ENCODE data around the gene NPPC. TPM values are rescaled to one million over a fixed set of nuclear protein-coding genes. Genes with fewer than 3 reads are reported as not detected.
"Not testable (repeated sequence)": the region's sequence is repeated elsewhere in the genome, so short reads cannot be mapped to it uniquely, and the experiment has no call there.

The NPPC gene
- total RNA-seq, 1 donor from 2014 or later, result 2.1 TPM

GRCh38 chr2:231919341-231920035, 6.7 kb downstream of the NPPC start:
- no peak for ATAC-seq

GRCh38 chr2:231918501-231919330, 7.5 kb downstream of the NPPC start:
- ATAC-seq, result no peak

- ATAC-seq, result peak; percentile 17
Observed at GRCh38 chr2:231917280-231918066, 8.7 kb downstream of the NPPC start.

GRCh38 chr2:231914077-231914690, 12.0 kb downstream of the NPPC start:
- no peak for ATAC-seq

DNA sequence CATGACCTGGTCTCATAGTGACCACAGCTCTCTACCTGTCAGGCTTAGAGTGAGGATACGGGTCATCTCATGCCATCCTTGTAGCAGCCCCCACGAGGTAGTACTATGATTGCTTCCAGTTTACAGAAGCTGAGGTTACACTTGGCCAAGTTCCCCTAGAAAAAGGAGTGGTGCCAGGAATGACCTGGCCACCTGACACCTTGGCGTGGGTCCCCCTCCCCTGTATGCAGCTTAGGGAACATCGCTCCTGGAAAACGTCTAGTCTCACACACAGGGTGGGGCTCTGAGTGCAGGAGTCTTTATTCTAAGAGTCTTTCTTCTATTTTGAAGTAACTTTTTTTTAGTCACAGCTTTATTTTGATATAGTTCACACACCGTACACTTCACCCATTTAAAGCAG, 14.8 kb downstream of the NPPC start:
- no peak for ATAC-seq

DNA sequence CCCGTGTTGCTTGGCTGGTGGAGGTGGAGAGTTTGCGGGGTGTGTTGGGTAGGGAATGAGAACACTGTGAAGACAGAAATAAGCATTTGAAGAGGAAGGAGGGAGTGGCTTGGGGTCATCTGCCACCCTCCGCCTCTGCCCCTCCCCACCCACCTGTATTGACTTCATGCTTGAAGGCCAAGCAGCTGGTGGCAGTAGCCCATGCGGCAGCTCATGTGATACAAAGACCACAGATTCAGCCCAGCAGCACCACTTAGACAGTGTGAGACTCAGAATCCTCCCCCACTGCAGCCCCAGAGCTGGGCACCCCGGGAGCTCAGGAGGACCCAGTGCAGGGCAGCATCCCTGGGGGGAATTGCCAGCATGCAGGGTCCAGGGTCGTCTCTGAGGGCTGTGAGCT, 15.4 kb downstream of the NPPC start:
- no peak for ATAC-seq

- not testable (repeated sequence) for ATAC-seq
Observed at GRCh38 chr2:231910161-231910560, 16.0 kb downstream of the NPPC start.

DNA sequence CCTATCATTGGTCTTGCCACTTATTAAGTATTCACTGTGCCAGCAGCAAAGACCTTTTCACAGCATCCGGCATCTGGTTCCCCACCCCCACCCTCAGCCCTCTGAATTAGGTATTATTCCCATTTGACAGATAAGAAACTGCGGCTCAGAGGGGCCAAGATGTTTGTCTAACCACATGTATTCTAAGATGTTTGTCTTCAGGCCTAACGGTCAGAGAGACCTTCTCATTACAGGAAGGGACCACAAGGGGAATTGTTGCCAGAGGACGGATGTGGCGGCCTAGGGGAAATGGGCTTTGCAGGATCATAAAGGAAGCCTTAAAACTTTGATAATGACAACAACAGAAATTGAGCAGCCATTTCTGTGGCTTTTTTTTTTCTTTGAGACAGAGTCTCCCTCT, 16.6 kb downstream of the NPPC start:
- no peak for ATAC-seq

DNA sequence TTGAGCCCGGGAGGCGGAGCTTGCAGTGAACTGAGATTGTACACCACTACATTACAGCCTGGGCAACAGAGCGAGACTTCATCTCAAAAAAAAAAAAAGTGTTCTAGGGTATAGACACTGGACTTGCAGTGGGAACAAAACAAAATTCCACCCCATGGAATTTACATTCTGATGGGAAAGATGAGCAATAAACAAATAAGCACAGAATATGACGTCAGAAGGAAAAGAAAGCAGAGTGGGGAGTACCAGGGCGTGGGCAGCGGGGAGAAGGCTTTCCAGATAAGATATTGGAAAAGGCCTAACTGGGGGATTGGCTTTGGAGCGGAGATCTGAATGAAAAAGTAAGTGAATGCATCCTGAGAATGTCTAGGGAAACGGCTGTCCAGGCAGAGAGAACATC, 17.6 kb downstream of the NPPC start:
- no peak for ATAC-seq

- no peak for ATAC-seq
Observed at GRCh38 chr2:231907765-231908164, 18.4 kb downstream of the NPPC start.

- ATAC-seq, result peak; percentile 27
Observed at GRCh38 chr2:231905026-231905425, 21.2 kb downstream of the NPPC start.

DNA sequence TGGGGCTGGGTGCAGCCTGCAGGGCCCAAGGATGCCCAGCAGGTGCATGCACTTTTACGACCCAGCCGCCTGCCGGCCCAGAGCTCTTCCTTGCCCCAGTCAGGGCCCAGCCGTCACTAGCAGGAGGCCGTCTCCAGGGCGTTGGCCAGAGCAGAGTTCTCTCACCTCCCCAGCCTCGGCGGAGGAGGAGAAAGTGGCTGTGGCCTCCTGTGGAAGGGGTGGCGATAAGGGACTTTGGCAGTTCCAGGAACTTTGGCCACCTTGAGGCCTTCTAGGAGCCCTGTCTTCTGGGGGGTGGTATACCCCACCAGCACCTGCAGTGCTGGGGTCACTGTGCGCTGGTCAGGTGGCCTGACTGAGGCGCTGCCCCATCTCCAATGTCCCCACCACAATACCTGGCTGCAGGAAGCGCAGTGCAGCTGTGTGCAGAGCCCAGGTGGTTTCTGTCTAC, 22.0 kb downstream of the NPPC start:
- ATAC-seq, result no peak

DNA sequence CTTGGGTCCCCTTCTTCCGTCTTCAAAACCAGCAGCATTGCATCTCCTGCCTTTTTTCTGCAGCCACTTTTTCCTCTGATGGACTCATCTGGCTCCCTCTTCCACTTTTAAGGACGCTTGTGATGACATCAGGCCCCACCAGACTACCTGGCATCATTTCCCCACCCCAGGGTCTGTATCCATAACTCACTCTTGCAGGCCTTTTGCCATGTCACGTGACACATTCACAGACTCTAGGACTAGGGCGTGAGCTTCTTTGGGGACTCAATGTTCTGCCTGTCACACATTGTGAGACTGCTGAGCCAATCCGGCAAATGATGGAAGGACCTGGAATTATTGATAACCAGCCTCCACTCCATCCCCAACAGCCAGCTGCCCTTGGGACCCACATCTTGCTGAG, 23.6 kb downstream of the NPPC start:
- no peak for ATAC-seq

GRCh38 chr2:231900972-231901371, 25.2 kb downstream of the NPPC start:
- ATAC-seq, result no peak

GRCh38 chr2:231900486-231900942, 25.7 kb downstream of the NPPC start:
- ATAC-seq, result peak; percentile 23

DNA sequence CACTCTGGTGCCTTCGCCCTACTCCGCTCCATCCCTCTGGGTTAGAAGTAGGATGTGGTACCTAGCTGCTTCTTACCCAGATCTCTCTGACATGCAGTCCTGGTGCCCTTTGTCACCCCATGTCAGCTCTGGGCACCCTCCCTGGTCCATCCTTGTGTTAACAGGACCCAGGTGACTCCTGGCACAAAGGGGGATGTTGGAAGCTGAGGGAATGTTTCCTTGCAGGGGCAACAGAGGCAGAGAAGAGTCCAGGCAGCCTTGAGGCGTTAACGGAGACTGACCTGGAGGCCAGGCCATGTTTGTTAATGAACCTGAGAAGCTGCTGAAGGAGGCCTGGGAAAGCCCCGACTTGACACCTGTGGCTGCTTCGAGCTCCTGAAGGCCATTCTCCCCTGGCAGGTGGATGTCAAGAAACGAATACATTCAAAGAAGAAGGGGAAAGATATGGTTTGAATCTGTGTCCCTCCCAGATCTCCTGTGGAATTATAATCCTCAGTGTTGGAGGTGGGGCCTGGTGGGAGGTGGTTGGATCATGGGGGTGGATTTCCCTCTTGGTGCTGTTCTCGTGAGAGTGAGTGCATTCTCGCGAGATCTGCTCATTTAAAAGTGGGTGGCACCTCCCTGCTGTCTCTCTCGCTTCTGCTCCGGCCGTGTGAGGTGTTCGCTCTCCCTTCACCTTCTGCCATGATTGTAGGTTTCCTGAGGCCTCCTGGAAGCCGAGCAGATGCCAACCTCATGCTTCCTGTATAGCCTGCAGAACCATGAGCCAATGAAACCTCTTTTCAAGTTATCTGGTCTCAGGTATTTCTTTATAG, 31.4 kb downstream of the NPPC start:
- ATAC-seq, result no peak

- no peak for ATAC-seq
Observed at GRCh38 chr2:231891514-231891905, 34.7 kb downstream of the NPPC start.

- peak; percentile 33 for ATAC-seq
Observed at GRCh38 chr2:231890896-231891513, 35.2 kb downstream of the NPPC start.

- ATAC-seq, result no peak
Observed at GRCh38 chr2:231887756-231888155, 38.4 kb downstream of the NPPC start.

DNA sequence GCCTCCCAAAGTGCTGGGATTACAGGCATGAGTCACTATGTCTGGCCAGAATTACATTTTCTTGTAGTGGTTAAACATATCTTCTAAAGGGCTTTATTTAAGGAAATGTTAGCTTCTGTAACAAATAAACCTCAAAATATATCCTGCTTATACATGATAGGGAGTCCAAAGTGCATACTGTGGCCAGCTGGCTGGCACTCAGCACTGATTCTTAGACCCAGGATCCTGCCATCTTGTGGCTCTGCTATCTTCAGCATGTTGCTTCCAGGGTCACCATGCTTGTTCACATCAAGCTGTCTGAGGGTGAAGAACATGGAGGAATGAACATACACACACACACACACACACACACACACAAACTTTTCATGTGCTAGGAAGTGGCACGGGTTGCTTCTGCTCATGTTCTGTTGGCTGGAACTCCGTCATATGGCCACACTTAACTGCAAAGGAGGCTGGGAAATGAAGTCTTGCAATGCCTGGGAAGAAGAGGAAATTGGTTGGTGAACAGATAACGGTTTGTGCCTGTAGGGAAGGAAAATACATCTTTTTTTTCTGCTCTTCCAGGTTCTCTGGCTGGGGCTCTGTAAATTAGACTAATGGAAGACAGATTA, 40.0 kb downstream of the NPPC start:
- no peak for ATAC-seq

Data from esophagus mucosa (tissue), 1 donor.